Measurements from ENCODE around the gene CCNG2. TPM values are rescaled to one million over a fixed set of nuclear protein-coding genes. Genes with fewer than 3 reads are reported as not detected.

CCNG2 gene
- total RNA-seq, 1 experiment from 2014 or later = 34.1 TPM

GRCh38 chr4:77142646-77143028 lies 14.4 kb upstream of the CCNG2 start:
- ATAC-seq (no peak), DNase-seq (ENCODE audit: low read depth, low spot score) (no peak)
- Histone ChIP-seq H3K4me2 (ENCODE audit: low read length) (no peak overlapping the region), H3K79me2 (ENCODE audit: insufficient read depth, low read length) (no peaks in the 10 kb centered on the region), H4K20me1 (ENCODE audit: insufficient read depth) (no peaks in the 10 kb centered on the region), H3K27ac (ENCODE audit: low read depth, low read length) (no peak overlapping the region), H3K9me3 (ENCODE audit: control insufficient read depth in 1 of 2, insufficient read depth in 1 of 2, low read depth in 1 of 2, low read length in 2 of 2) (no peaks in the 10 kb centered on the region), H3K4me1 (ENCODE audit: control insufficient read depth in 1 of 2, insufficient read depth in 2 of 2, low read length in 2 of 2) (no peaks in the 10 kb centered on the region), H3K36me3 (ENCODE audit: control insufficient read depth in 1 of 2, insufficient read depth in 2 of 2, low read length in 2 of 2) (no peaks in the 10 kb centered on the region), H3K4me3 (replicated peaks in 1 of 2; ENCODE audit: low read depth in 1 of 2, low read length in 2 of 2) (no peak overlapping the region), H3K27me3 (ENCODE audit: insufficient read depth, low read length) (no peaks in the 10 kb centered on the region), H3K9me2 (ENCODE audit: insufficient read depth) (no peaks in the 10 kb centered on the region), H2AFZ (ENCODE audit: low read depth, low read length, poor library complexity, severe bottlenecking) (no peak overlapping the region), H3K9ac (ENCODE audit: low read length) (no peak overlapping the region)
- CTCF ChIA-PET = no interaction called here
- POLR2A ChIA-PET = no interaction called here
- intact Hi-C loops (cut with micrococcal nuclease) = no loop called here
- no TSS peak for BruUV-seq (replicated peaks)
- TF ChIP-seq ATF3 (IDR thresholded peaks at IDR 0.05) (no peak), ELF1 (IDR thresholded peaks at IDR 0.05; ENCODE audit: borderline replicate concordance, low read depth) (no peak), TCF7L2 (IDR thresholded peaks at IDR 0.05; ENCODE audit: borderline replicate concordance, extremely low read depth, insufficient read depth, insufficient read length) (no peak), POLR2AphosphoS5 (IDR thresholded peaks at IDR 0.05; ENCODE audit: low read depth, low read length) (no peak), EGR1 (IDR thresholded peaks at IDR 0.05; ENCODE audit: low read depth) (no peak), SP1 (IDR thresholded peaks at IDR 0.05; ENCODE audit: low read depth) (no peak), EZH2 (IDR thresholded peaks at IDR 0.05) (no peak), CBX3 (IDR thresholded peaks at IDR 0.05; ENCODE audit: low read depth) (no peak), FOSL1 (IDR thresholded peaks at IDR 0.05; ENCODE audit: low read depth) (no peak)
- RAD21 ChIA-PET (ENCODE audit: low non-redundant PET in 1 of 2, low total read pairs in 2 of 2, uncharacterized antibody in 2 of 2, unreplicated experiment in 2 of 2) = no interaction called here

DNA sequence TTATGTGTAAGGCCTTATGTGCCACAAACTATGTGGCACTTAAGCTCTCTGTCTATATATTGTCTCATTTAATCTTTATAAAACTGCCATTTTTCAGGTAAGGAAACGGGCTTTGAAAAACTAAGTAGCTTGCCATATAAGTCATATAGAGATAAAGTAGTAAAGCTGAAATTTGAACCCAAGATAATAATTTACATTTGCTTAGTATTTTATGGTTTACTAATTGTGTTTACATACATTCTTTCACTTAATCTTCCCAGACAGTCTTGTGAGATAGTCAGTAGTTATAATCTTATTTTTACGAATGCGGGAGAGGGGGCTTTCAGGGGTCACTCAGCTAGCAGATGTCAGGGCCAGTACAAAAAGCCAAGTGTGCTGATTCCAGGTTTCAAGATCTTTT lies 13.9 kb upstream of the CCNG2 start:
- no peaks in the 10 kb centered on the region for H3K79me2 ChIP-seq (ENCODE audit: insufficient read depth, low read length)
- intact Hi-C loops (cut with micrococcal nuclease) = no loop called here
- no peak for DNase-seq (ENCODE audit: low read depth, low spot score)
- no peaks in the 10 kb centered on the region for H4K20me1 ChIP-seq (ENCODE audit: insufficient read depth)
- no peaks in the 10 kb centered on the region for H3K36me3 ChIP-seq (ENCODE audit: control insufficient read depth in 1 of 2, insufficient read depth in 2 of 2, low read length in 2 of 2)
- ChIA-PET RAD21 (ENCODE audit: low non-redundant PET in 1 of 2, low total read pairs in 2 of 2, uncharacterized antibody in 2 of 2, unreplicated experiment in 2 of 2) (no interaction called here), POLR2A (no interaction called here), CTCF (interaction anchor here (0.7 kb wide), 1 partner anchor 11 kb away, joined by 3 read pairs; no protein-coding TSS in a partner anchor)
- H3K9me3 ChIP-seq (ENCODE audit: control insufficient read depth in 1 of 2, insufficient read depth in 1 of 2, low read depth in 1 of 2, low read length in 2 of 2) = no peaks in the 10 kb centered on the region
- no peak overlapping the region for H3K27ac ChIP-seq (ENCODE audit: low read depth, low read length)
- no peak for ATAC-seq
- H3K9ac ChIP-seq (ENCODE audit: low read length) = no peak overlapping the region
- no peaks in the 10 kb centered on the region for H3K9me2 ChIP-seq (ENCODE audit: insufficient read depth)
- BruUV-seq (replicated peaks) = no TSS peak
- H3K4me1 ChIP-seq (ENCODE audit: control insufficient read depth in 1 of 2, insufficient read depth in 2 of 2, low read length in 2 of 2) = no peaks in the 10 kb centered on the region
- no peak overlapping the region for H3K4me3 ChIP-seq (replicated peaks in 1 of 2; ENCODE audit: low read depth in 1 of 2, low read length in 2 of 2)
- no peak overlapping the region for H3K4me2 ChIP-seq (ENCODE audit: low read length)
- no peaks in the 10 kb centered on the region for H3K27me3 ChIP-seq (ENCODE audit: insufficient read depth, low read length)
- H2AFZ ChIP-seq (ENCODE audit: low read depth, low read length, poor library complexity, severe bottlenecking) = no peak overlapping the region
- TF ChIP-seq SIN3A (IDR thresholded peaks at IDR 0.05; ENCODE audit: low read depth) (no peak), JUND (IDR thresholded peaks at IDR 0.05) (no peak), ZFX (IDR thresholded peaks at IDR 0.05) (no peak), SRF (IDR thresholded peaks at IDR 0.05; ENCODE audit: low read depth) (no peak), CEBPB (IDR thresholded peaks at IDR 0.05; ENCODE audit: low read depth) (no peak), POLR2AphosphoS5 (IDR thresholded peaks at IDR 0.05; ENCODE audit: low read depth, low read length) (no peak), YY1 (IDR thresholded peaks at IDR 0.05; ENCODE audit: extremely low read depth, insufficient replicate concordance, low read depth, low read length) (no peak), RAD21 (IDR thresholded peaks at IDR 0.05; ENCODE audit: low read depth) (no peak), ZBTB33 (IDR thresholded peaks at IDR 0.05; ENCODE audit: extremely low read depth, insufficient replicate concordance, low read length) (no peak), EZH2 (IDR thresholded peaks at IDR 0.05) (no peak), ZNF274 (IDR thresholded peaks at IDR 0.05; ENCODE audit: low read depth, low read length) (no peak), CBX3 (IDR thresholded peaks at IDR 0.05; ENCODE audit: low read depth) (no peak)
- TF ChIP-seq, protein P1, sequence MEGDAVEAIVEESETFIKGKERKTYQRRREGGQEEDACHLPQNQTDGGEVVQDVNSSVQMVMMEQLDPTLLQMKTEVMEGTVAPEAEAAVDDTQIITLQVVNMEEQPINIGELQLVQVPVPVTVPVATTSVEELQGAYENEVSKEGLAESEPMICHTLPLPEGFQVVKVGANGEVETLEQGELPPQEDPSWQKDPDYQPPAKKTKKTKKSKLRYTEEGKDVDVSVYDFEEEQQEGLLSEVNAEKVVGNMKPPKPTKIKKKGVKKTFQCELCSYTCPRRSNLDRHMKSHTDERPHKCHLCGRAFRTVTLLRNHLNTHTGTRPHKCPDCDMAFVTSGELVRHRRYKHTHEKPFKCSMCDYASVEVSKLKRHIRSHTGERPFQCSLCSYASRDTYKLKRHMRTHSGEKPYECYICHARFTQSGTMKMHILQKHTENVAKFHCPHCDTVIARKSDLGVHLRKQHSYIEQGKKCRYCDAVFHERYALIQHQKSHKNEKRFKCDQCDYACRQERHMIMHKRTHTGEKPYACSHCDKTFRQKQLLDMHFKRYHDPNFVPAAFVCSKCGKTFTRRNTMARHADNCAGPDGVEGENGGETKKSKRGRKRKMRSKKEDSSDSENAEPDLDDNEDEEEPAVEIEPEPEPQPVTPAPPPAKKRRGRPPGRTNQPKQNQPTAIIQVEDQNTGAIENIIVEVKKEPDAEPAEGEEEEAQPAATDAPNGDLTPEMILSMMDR (IDR thresholded peaks at IDR 0.05 in 2 of 3, conservative IDR thresholded peaks at IDR 0.05 in 1 of 3; ENCODE audit: borderline replicate concordance in 1 of 3, insufficient read depth in 1 of 3, low read depth in 2 of 3, low read length in 2 of 3) = no peak
